GM19467 (cell line): ENCODE results near the gene FUZ.

ENCODE experiments used
- ATAC-seq: cut with Tn5 transposase; IDR thresholded peaks from one replicate; pipeline ENCODE4 v1.9.1; 2021; ENCODE audit warnings: mild to moderate bottlenecking, moderate library complexity; ENCODE audit not compliant: unreplicated experiment

FUZ gene

GRCh38 chr19:49851456-49852259 is 38.6 kb upstream of the FUZ start:
- ATAC-seq = no peak

- ATAC-seq = peak; percentile 64
Observed at GRCh38 chr19:49850487-49851342, 37.6 kb upstream of the FUZ start, which contains the start of gene PTOV1. Gene PTOV1, plus strand, starts transcription at chr19:49851159.

GRCh38 chr19:49850221-49850486 is 37.1 kb upstream of the FUZ start:
- no peak for ATAC-seq

- ATAC-seq = no peak
Observed at GRCh38 chr19:49849433-49850220, 36.5 kb upstream of the FUZ start.

GRCh38 chr19:49848938-49849337 is 35.8 kb upstream of the FUZ start:
- ATAC-seq = no peak

- ATAC-seq = no peak
Observed at GRCh38 chr19:49847731-49848696, 34.9 kb upstream of the FUZ start.

GRCh38 chr19:49846408-49846807 is 33.3 kb upstream of the FUZ start:
- ATAC-seq = no peak

GRCh38 chr19:49845414-49845813 is 32.3 kb upstream of the FUZ start:
- no peak for ATAC-seq

GRCh38 chr19:49844138-49845095 is 31.3 kb upstream of the FUZ start:
- no peak for ATAC-seq

GRCh38 chr19:49843265-49843664 is 30.2 kb upstream of the FUZ start:
- ATAC-seq = no peak

GRCh38 chr19:49840736-49841249 is 27.7 kb upstream of the FUZ start:
- no peak for ATAC-seq

- ATAC-seq = no peak
Observed at GRCh38 chr19:49840321-49840720, 27.2 kb upstream of the FUZ start.

- ATAC-seq = no peak
Observed at GRCh38 chr19:49839713-49840112, 26.6 kb upstream of the FUZ start.

- no peak for ATAC-seq
Observed at GRCh38 chr19:49838885-49839588, 25.9 kb upstream of the FUZ start.

GRCh38 chr19:49837425-49837824 is 24.3 kb upstream of the FUZ start:
- no peak for ATAC-seq

- ATAC-seq = no peak
Observed at GRCh38 chr19:49837009-49837310, 23.9 kb upstream of the FUZ start.

GRCh38 chr19:49836176-49837008 is 23.3 kb upstream of the FUZ start:
- ATAC-seq = no peak

GRCh38 chr19:49835562-49835961 is 22.5 kb upstream of the FUZ start:
- no peak for ATAC-seq
